MM.1S (cell line): ENCODE results near the gene TNXB.
A peak's percentile ranks its signal among the peaks of the same experiment; 100 is the strongest.

Experiments used
- DNase-seq: peaks from one replicate; pipeline ENCODE4 v3.0.0-alpha.2; 2015
- H2AFZ ChIP-seq: fragments of 300-600 bp; sonication (generic); 2 replicates; pipeline ENCODE4 v1.6.0; 2016; ENCODE audit warnings: antibody characterized with exemption, low read length
- H3F3A ChIP-seq: fragments of 300-600 bp; sonication (generic); 2 replicates; pipeline ENCODE4 v1.6.1; 2016; ENCODE audit warnings: mild to moderate bottlenecking, antibody characterized with exemption, low read length, moderate library complexity, mixed read lengths; ENCODE audit not compliant: insufficient read depth
- H3K27ac ChIP-seq: fragments of 300-600 bp; sonication (generic); 2 replicates; pipeline ENCODE4 v1.5.1; 2016; ENCODE audit warnings: mild to moderate bottlenecking, low read length
- H3K27me3 ChIP-seq: fragments of 300-600 bp; sonication (generic); replicated peaks from 2 replicates; pipeline ENCODE4 v1.6.0; 2016; ENCODE audit warnings: low read length; ENCODE audit not compliant: insufficient read depth
- H3K36me3 ChIP-seq: fragments of 300-600 bp; sonication (generic); replicated peaks from 2 replicates; pipeline ENCODE4 v1.6.1; 2016; ENCODE audit warnings: mild to moderate bottlenecking, low read length, mixed read lengths; ENCODE audit not compliant: insufficient read depth
- H3K4me1 ChIP-seq: fragments of 300-600 bp; sonication (generic); 2 replicates; pipeline ENCODE4 v1.6.1; 2016; ENCODE audit warnings: low read length, mixed read lengths
- H3K4me2 ChIP-seq: fragments of 300-600 bp; sonication (generic); 2 replicates; pipeline ENCODE4 v1.6.0; 2016; ENCODE audit warnings: low read depth, low read length
- H3K4me3 ChIP-seq: fragments of 300-600 bp; sonication (generic); 2 replicates; pipeline ENCODE4 v1.5.1; 2016; ENCODE audit warnings: low read length, mixed read lengths
- H3K79me2 ChIP-seq: fragments of 300-600 bp; sonication (generic); 2 replicates; pipeline ENCODE4 v1.6.1; 2016; ENCODE audit warnings: mixed run types, low read length, mixed read lengths
- H3K9ac ChIP-seq: fragments of 300-600 bp; sonication (generic); 2 replicates; pipeline ENCODE4 v1.6.1; 2016; ENCODE audit warnings: low read length, mixed read lengths
- H3K9me2 ChIP-seq: fragments of 300-600 bp; sonication (generic); replicated peaks from 2 replicates; pipeline ENCODE4 v1.6.1; 2016; ENCODE audit warnings: mild to moderate bottlenecking, low read length, mixed read lengths; ENCODE audit not compliant: insufficient read depth
- H3K9me3 ChIP-seq: fragments of 300-600 bp; sonication (generic); replicated peaks from 2 replicates; pipeline ENCODE4 v1.6.1; 2016; ENCODE audit warnings: mild to moderate bottlenecking, low read length, mixed read lengths; ENCODE audit not compliant: insufficient read depth
- H4K20me1 ChIP-seq: fragments of 300-600 bp; sonication (generic); 2 replicates; pipeline ENCODE4 v1.6.1; 2016; ENCODE audit warnings: mild to moderate bottlenecking, low read length, moderate library complexity, mixed read lengths; ENCODE audit not compliant: insufficient read depth
- EZH2 ChIP-seq: fragments of 300-600 bp; sonication (generic); optimal IDR thresholded peaks from 2 replicates; pipeline ENCODE3; 2017; ENCODE audit warnings: low read depth, mild to moderate bottlenecking, antibody characterized with exemption, low read length, mixed read lengths
- EZH2phosphoT487 ChIP-seq: fragments of 300-600 bp; sonication (generic); IDR thresholded peaks from 2 replicates; pipeline ENCODE4 v1.6.1; 2018; ENCODE audit warnings: antibody characterized with exemption, low read length
- TF ChIP-seq, protein P1 (sequence below): fragments of 300-600 bp; sonication (generic); IDR thresholded peaks from 2 replicates; pipeline ENCODE4 v1.5.1; 2016; ENCODE audit warnings: antibody characterized with exemption, low read length, mixed read lengths

The TNXB gene

DNA sequence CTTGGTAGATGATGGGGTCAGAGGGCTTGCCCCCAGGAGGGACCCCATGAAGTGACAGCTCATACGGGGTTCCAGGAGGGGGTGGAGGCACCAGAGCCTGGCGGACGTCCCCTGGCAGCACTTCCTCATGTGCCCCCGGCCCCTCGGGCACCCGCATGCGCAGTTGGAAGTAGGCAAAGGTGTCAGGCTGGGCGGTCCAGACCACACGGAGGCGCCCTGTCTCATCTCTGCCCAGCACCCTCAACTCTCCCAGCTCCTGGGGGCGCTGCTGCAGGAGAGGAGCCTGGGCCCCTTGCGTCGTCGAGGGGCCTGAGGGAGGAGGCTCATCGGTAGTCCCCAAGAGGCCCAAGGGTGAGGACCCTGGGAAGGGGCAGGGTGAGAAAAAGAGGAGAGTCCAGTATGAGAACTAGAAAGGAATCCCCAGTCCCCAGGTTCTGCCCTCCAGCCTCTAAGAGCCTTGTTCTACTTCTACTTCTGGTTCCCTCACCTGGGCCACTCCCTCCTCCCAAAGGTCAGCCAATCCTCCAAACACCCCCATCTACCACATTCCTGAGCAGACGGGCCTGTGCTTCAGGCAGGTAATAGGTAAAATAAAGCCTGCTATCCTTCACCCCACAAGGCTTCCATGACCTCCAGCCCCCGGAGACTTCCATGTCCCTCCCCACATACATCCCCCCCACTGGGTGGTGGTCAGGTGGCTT is 23.2 kb downstream of the TNXB start:
- no peak for DNase-seq
- Histone ChIP-seq H3K4me1 (peaks cover 4% of the 10 kb centered on the region; the same call in 1 of the 2 replicates), H3F3A (no peaks in the 10 kb centered on the region), H3K4me3 (no peak overlapping the region), H3K9me2 (no peaks in the 10 kb centered on the region), H3K79me2 (no peaks in the 10 kb centered on the region), H3K9ac (no peak overlapping the region), H3K27me3 (peaks cover 93% of the 10 kb centered on the region), H3K4me2 (no peak overlapping the region), H3K9me3 (no peaks in the 10 kb centered on the region), H2AFZ (no peak overlapping the region), H4K20me1 (no peaks in the 10 kb centered on the region), H3K27ac (no peak overlapping the region), H3K36me3 (no peaks in the 10 kb centered on the region)
- TF ChIP-seq EZH2phosphoT487 = no peak
- TF ChIP-seq, protein P1, sequence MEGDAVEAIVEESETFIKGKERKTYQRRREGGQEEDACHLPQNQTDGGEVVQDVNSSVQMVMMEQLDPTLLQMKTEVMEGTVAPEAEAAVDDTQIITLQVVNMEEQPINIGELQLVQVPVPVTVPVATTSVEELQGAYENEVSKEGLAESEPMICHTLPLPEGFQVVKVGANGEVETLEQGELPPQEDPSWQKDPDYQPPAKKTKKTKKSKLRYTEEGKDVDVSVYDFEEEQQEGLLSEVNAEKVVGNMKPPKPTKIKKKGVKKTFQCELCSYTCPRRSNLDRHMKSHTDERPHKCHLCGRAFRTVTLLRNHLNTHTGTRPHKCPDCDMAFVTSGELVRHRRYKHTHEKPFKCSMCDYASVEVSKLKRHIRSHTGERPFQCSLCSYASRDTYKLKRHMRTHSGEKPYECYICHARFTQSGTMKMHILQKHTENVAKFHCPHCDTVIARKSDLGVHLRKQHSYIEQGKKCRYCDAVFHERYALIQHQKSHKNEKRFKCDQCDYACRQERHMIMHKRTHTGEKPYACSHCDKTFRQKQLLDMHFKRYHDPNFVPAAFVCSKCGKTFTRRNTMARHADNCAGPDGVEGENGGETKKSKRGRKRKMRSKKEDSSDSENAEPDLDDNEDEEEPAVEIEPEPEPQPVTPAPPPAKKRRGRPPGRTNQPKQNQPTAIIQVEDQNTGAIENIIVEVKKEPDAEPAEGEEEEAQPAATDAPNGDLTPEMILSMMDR = peak; percentile 29

DNA sequence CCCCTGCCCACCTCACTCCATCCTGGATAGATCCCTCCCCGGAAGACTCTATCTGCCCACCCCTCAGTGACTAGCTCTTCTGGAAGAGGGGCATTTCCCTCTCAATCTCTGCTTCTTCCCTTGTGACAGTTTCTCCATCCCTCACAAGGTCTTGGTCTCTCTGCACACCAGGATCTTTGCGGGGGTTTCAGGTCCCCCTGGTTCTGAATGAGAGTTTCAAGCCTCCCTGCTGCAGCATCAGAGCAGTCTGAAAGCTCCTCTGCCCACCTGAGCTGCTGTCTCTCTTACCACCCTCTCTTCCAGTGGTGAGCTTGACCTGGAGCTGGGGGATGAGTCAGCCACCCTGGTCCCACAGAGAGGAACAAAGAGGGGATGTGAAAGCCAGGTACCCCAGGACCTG is 24.4 kb downstream of the TNXB start:
- H3K4me1 ChIP-seq = peaks cover 4% of the 10 kb centered on the region; the same call in 1 of the 2 replicates
- no peaks in the 10 kb centered on the region for H3K9me2 ChIP-seq
- TF ChIP-seq EZH2 (no peak), EZH2phosphoT487 (no peak)
- TF ChIP-seq, protein P1 = no peak
- H3K36me3 ChIP-seq = no peaks in the 10 kb centered on the region
- H3K4me3 ChIP-seq = no peak overlapping the region
- H3K27ac ChIP-seq = no peak overlapping the region
- H3K79me2 ChIP-seq = no peaks in the 10 kb centered on the region
- DNase-seq = no peak
- no peaks in the 10 kb centered on the region for H4K20me1 ChIP-seq
- no peak overlapping the region for H2AFZ ChIP-seq
- peaks cover 93% of the 10 kb centered on the region for H3K27me3 ChIP-seq
- H3K4me2 ChIP-seq = no peak overlapping the region
- no peaks in the 10 kb centered on the region for H3K9me3 ChIP-seq
- no peak overlapping the region for H3K9ac ChIP-seq
- no peaks in the 10 kb centered on the region for H3F3A ChIP-seq

DNA sequence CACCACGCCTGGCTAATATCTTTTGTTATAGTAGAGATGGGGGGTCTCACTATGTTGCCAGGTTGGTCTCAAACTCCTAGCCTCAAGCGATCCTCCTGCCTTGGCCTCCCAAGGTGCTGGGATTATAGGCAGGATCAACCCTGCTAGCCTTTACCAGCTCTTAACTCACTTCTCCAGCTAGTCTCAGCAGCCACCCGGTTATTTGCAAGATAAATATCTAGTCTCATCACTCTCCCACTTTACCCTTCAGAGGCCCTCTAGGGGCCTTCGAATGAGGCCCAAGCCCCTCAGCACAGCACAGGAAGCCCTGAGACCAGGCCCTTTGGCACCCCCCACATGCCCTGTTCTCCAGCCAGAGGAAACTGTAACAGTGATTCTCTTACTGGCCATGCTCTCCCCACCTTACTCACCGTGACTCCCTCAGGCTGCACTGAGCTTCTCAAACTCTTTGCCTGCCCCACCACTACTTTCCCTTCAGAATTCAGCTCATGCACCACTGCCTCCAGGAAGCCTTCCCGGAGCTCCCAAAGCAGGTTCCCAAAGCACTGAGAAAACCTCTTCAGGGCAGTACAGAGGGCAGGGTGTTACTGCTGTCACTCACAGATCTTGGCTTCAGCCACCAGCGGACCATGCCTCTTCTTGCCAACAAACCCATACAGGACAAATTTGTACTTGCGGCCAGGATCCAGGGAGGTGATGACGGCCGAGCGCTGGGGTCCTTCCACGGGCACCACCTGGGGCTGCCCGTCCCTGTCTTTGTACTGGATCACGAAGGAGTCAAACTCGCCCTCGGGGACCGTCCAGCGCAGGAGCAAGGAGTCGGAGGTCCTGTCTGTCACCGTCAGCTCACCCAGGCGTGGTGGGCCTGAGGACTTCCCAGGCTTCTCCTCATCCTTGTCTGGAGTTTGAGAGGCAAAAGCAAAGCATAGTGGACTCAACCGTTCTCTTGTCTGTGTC is 25.0 kb downstream of the TNXB start:
- Histone ChIP-seq H3K36me3 (no peaks in the 10 kb centered on the region), H3K9ac (no peak overlapping the region), H3K79me2 (no peaks in the 10 kb centered on the region), H2AFZ (no peak overlapping the region), H3F3A (no peaks in the 10 kb centered on the region), H4K20me1 (no peaks in the 10 kb centered on the region), H3K4me3 (no peak overlapping the region), H3K9me2 (no peaks in the 10 kb centered on the region), H3K9me3 (no peaks in the 10 kb centered on the region), H3K4me2 (no peak overlapping the region), H3K27me3 (peaks cover 93% of the 10 kb centered on the region), H3K4me1 (peaks cover 4% of the 10 kb centered on the region; the same call in 1 of the 2 replicates), H3K27ac (no peak overlapping the region)
- TF ChIP-seq, protein P1 = no peak
- no peak for TF ChIP-seq EZH2
- no peak for TF ChIP-seq EZH2phosphoT487
- DNase-seq = no peak
